H1 (cell line): ENCODE data around the gene TMEM260. TPM values are rescaled to one million over a fixed set of nuclear protein-coding genes. Genes with fewer than 3 reads are reported as not detected.

Source experiments
- CTCF ChIA-PET: fragments of 300-600 bp; sonication (Branson Sonifier 250); formaldehyde crosslinking; loops from one replicate; lab custom pipeline; 2021; ENCODE audit not compliant: partially characterized antibody; lab: Charles Lee
- POLR2A ChIA-PET: fragments of 300-600 bp; sonication (Branson Sonifier 250); formaldehyde crosslinking; loops from one replicate; lab custom pipeline; 2021; ENCODE audit warnings: inconsistent platforms; ENCODE audit not compliant: partially characterized antibody; lab: Charles Lee
- DNase-seq, 2 experiments: peaks; one replicate each; pipeline versions ENCODE4 v3.0.0 to v3.0.0-alpha.2; 2010 to 2022; ENCODE audit warnings: low spot score in 2 of 2, low read depth in 1 of 2, mixed read lengths in 1 of 2
- FAIRE-seq: peaks from 2 replicates; lab custom pipeline; 2011; peaks lifted over from hg19 to GRCh38; lab: Jason Lieb, UNC
- H2AFZ ChIP-seq: 2 replicates; pipeline ENCODE4 v1.8.1; 2012; ENCODE audit warnings: low read length, inconsistent platforms
- H2AK5ac ChIP-seq: 2 replicates; pipeline ENCODE4 v1.6.1; 2013; ENCODE audit warnings: low read depth, low read length
- H2BK120ac ChIP-seq: replicated peaks from 2 replicates; pipeline ENCODE3; 2013; ENCODE audit warnings: low read depth, low read length, inconsistent platforms
- H2BK12ac ChIP-seq: 2 replicates; pipeline ENCODE4 v1.6.1; 2013; ENCODE audit warnings: low read depth, low read length
- H2BK15ac ChIP-seq: 2 replicates; pipeline ENCODE4 v1.6.1; 2013; ENCODE audit warnings: low read length
- H2BK20ac ChIP-seq: 2 replicates; pipeline ENCODE4 v1.6.1; 2013; ENCODE audit warnings: low read length
- H2BK5ac ChIP-seq: 2 replicates; pipeline ENCODE4 v1.6.1; 2013; ENCODE audit warnings: low read depth, low read length
- H3K14ac ChIP-seq: 2 replicates; pipeline ENCODE4 v1.6.1; 2013; ENCODE audit warnings: inconsistent platforms; ENCODE audit not compliant: insufficient read length
- H3K18ac ChIP-seq: 2 replicates; pipeline ENCODE4 v1.6.1; 2013; ENCODE audit warnings: low read length; ENCODE audit errors: extremely low read depth
- H3K23ac ChIP-seq: 2 replicates; pipeline ENCODE4 v1.6.1; 2013; ENCODE audit warnings: inconsistent platforms; ENCODE audit not compliant: insufficient read length
- H3K23me2 ChIP-seq: 2 replicates; pipeline ENCODE4 v1.6.1; 2013; ENCODE audit warnings: low read depth, low read length
- H3K27ac ChIP-seq: 2 replicates; pipeline ENCODE4 v1.6.1; 2011; ENCODE audit warnings: low read depth, low read length, inconsistent platforms
- H3K27me3 ChIP-seq, 4 experiments: replicated peaks in 1 of 4; 1 replicate in 1 of 4; 2 replicates in 3 of 4; pipeline versions ENCODE4 v1.6.1 to v1.8.1; 2011 to 2013; ENCODE audit warnings: low read length in 3 of 4, mild to moderate bottlenecking in 3 of 4, inconsistent platforms in 2 of 4, mixed read lengths in 2 of 4, moderate library complexity in 1 of 4; ENCODE audit not compliant: control insufficient read depth in 3 of 4, insufficient read depth in 3 of 4; ENCODE audit errors: extremely low read depth in 1 of 4
- H3K36me3 ChIP-seq, 4 experiments: 2 replicates each; pipeline versions ENCODE4 v1.6.1 to v1.8.1; 2011 to 2013; ENCODE audit warnings: mild to moderate bottlenecking in 4 of 4, low read length in 3 of 4, moderate library complexity in 2 of 4, control low read depth in 1 of 4, inconsistent platforms in 1 of 4; ENCODE audit not compliant: insufficient read depth in 4 of 4, control insufficient read depth in 2 of 4
- H3K4ac ChIP-seq: replicated peaks from 2 replicates; pipeline ENCODE3; 2013; ENCODE audit warnings: low read length, low read depth, mixed read lengths, inconsistent platforms; ENCODE audit not compliant: insufficient read length
- H3K4me1 ChIP-seq, 4 experiments: replicated peaks in 1 of 4; 1 replicate in 1 of 4; 2 replicates in 3 of 4; pipeline versions ENCODE4 v1.6.1 to v1.8.1; 2011 to 2013; ENCODE audit warnings: low read length in 3 of 4, inconsistent platforms in 2 of 4, mixed read lengths in 1 of 4; ENCODE audit not compliant: insufficient read depth in 4 of 4, control insufficient read depth in 3 of 4
- H3K4me2 ChIP-seq, 2 experiments: 2 replicates each; pipeline versions ENCODE4 v1.6.1 to v1.8.1; 2011 to 2013; ENCODE audit warnings: low read depth in 2 of 2, low read length in 2 of 2, control low read depth in 1 of 2, inconsistent platforms in 1 of 2, mild to moderate bottlenecking in 1 of 2; ENCODE audit not compliant: insufficient read depth in 1 of 2
- H3K4me3 ChIP-seq, 4 experiments: fragments of 200-600, 300-600 bp in 1 of 4; sonication (generic), shearing (Covaris generic), sonication (Bioruptor Twin) in 1 of 4; 2 replicates each; pipeline versions ENCODE4 v1.5.1 to v1.8.1; 2011 to 2016; ENCODE audit warnings: low read length in 4 of 4, low read depth in 3 of 4, control low read depth in 2 of 4, inconsistent platforms in 2 of 4, mild to moderate bottlenecking in 2 of 4, mixed read lengths in 1 of 4, moderate library complexity in 1 of 4; ENCODE audit not compliant: insufficient read depth in 2 of 4; ENCODE audit errors: extremely low read depth in 1 of 4
- H3K56ac ChIP-seq: replicated peaks from 2 replicates; pipeline ENCODE3; 2013; ENCODE audit warnings: low read depth, mild to moderate bottlenecking, mixed read lengths, low read length, inconsistent platforms; ENCODE audit not compliant: insufficient read length
- H3K79me1 ChIP-seq: 2 replicates; pipeline ENCODE4 v1.6.1; 2013; ENCODE audit warnings: low read depth, low read length, control low read depth
- H3K79me2 ChIP-seq, 2 experiments: 2 replicates each; pipeline versions ENCODE4 v1.6.1 to v1.8.1; 2012 to 2013; ENCODE audit warnings: low read length in 2 of 2, mild to moderate bottlenecking in 2 of 2, inconsistent platforms in 1 of 2; ENCODE audit not compliant: insufficient read depth in 2 of 2, control insufficient read depth in 1 of 2
- H3K9ac ChIP-seq, 4 experiments: replicated peaks in 1 of 4; 1 replicate in 1 of 4; 2 replicates in 3 of 4; pipeline versions ENCODE4 v1.6.1 to v1.8.1; 2011 to 2013; ENCODE audit warnings: low read depth in 3 of 4, low read length in 3 of 4, control low read depth in 2 of 4, mild to moderate bottlenecking in 2 of 4, moderate library complexity in 2 of 4, inconsistent platforms in 1 of 4; ENCODE audit errors: extremely low read depth in 1 of 4
- H3K9me3 ChIP-seq, 2 experiments: 2 replicates each; pipeline versions ENCODE4 v1.6.1 to v1.8.1; 2012 to 2013; ENCODE audit warnings: mild to moderate bottlenecking in 2 of 2, moderate library complexity in 2 of 2, control low read depth in 1 of 2, inconsistent platforms in 1 of 2, low read depth in 1 of 2, low read length in 1 of 2, mixed read lengths in 1 of 2; ENCODE audit not compliant: insufficient read depth in 2 of 2
- H4K20me1 ChIP-seq, 2 experiments: replicated peaks in 1 of 2; 2 replicates each; pipeline versions ENCODE3 to v1.8.1; 2011 to 2013; ENCODE audit warnings: inconsistent platforms in 2 of 2, low read length in 2 of 2, mild to moderate bottlenecking in 1 of 2; ENCODE audit not compliant: insufficient read depth in 2 of 2, control insufficient read depth in 1 of 2
- H4K5ac ChIP-seq: 2 replicates; pipeline ENCODE4 v1.6.1; 2013; ENCODE audit warnings: low read length, low read depth, mixed read lengths, inconsistent platforms; ENCODE audit not compliant: insufficient read length
- H4K8ac ChIP-seq: 2 replicates; pipeline ENCODE4 v1.8.0; 2013; ENCODE audit warnings: mild to moderate bottlenecking, moderate library complexity, low read length, inconsistent platforms; ENCODE audit not compliant: insufficient read depth; ENCODE audit errors: extremely low read depth
- H4K91ac ChIP-seq: replicated peaks from 2 replicates; pipeline ENCODE3; 2013; ENCODE audit warnings: low read length, mixed read lengths, inconsistent platforms; ENCODE audit not compliant: insufficient read length
- WGBS, 2 experiments: shearing (Covaris generic) in 1 of 2; methylation state at CpG; one replicate each; pipeline versions ENCODE4 v1.1.6 to v1.1.7; 2013 to 2015; ENCODE audit warnings: low lambda C conversion rate in 2 of 2, mixed read lengths in 2 of 2, inconsistent platforms in 1 of 2, low coverage in 1 of 2, missing lambda C conversion rate in 1 of 2; ENCODE audit not compliant: insufficient replicate concordance in 2 of 2, insufficient coverage in 1 of 2, insufficient read length in 1 of 2; ENCODE audit errors: extremely low coverage in 1 of 2, missing lambda C conversion rate in 1 of 2; 5-methylcytosine and 5-hydroxymethylcytosine counted together
- polyA plus RNA-seq, 7 experiments: library from polyadenylated mRNA; depleted of rRNA in 3 of 7; stranded (reverse) in 5 of 7; unstranded in 2 of 7; fragments of >200 nt in 5 of 7; fragments of 200-250 nt in 2 of 7; gene quantifications; 1 replicate in 5 of 7; 2 replicates in 1 of 7; 4 replicates in 1 of 7; pipeline versions ENCODE4 v1.2.1 to v1.2.3, GENCODE V29; 2011 to 2013; ENCODE audit warnings: missing spikeins in 2 of 7, mixed read lengths in 2 of 7
- total RNA-seq: library from RNA; stranded (reverse); fragmentation: NEBNext Ultra II Directional; extraction: Animal tissue kit (Norgen Biotek cat#: 25700); gene quantifications from 2 replicates; pipeline ENCODE4 v1.2.1, GENCODE V29; 2021

Gene TMEM260
- total and polyA plus RNA-seq, 2 of the 8 experiments (the other 6 are each of a cell fraction or from before 2014, with no cell fraction given), result 14.4 to 15.2 TPM

DNA sequence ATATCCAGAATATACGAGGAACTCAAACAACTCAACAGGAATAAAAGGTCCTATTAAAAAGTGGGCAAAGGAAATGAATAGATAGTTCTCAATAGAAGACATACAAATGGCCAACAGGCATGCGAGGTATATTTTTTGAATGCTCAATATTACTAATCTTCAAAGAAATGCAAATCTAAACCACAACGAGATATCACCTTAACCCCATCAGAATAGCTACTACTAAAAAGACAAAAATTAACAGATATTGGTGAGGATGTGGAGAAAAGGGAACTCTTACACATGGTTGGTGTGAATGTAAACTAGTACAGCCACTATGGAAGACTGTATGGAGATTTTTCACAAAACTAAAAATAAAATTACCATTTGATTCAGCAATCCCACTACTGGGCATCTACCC, 99.2 kb downstream of the TMEM260 start:
- Histone ChIP-seq H3K9ac (no peak overlapping the region), H2AK5ac (no peak overlapping the region), H4K91ac (no peak overlapping the region), H3K4ac (no peak overlapping the region), H3K36me3 (no peaks in the 10 kb centered on the region), H4K8ac (no peak overlapping the region), H2BK120ac (no peak overlapping the region), H2BK12ac (no peak overlapping the region), H3K23ac (no peak overlapping the region), H3K79me2 (no peaks in the 10 kb centered on the region), H3K14ac (no peak overlapping the region), H3K56ac (no peak overlapping the region), H2BK20ac (no peak overlapping the region), H2BK5ac (no peak overlapping the region), H3K4me2 (no peak overlapping the region), H2AFZ (no peak overlapping the region), H3K79me1 (no peaks in the 10 kb centered on the region; the same call in 1 of the 2 replicates), H2BK15ac (no peak overlapping the region), H3K18ac (no peak overlapping the region), H3K4me1 (no peaks in the 10 kb centered on the region), H3K4me3 (no peak overlapping the region), H3K27me3 (no peaks in the 10 kb centered on the region), H4K5ac (no peak overlapping the region), H4K20me1 (no peaks in the 10 kb centered on the region), H3K27ac (no peak overlapping the region), H3K23me2 (no peaks in the 10 kb centered on the region), H3K9me3 (no peaks in the 10 kb centered on the region)
- FAIRE-seq, result no peak
- POLR2A ChIA-PET, result no interaction called here
- 82% methylated on average over 3 of the region's 3 CpGs; no CpG with 5 or more reads in 1 of the 2 experiments for WGBS, 2 experiments
- DNase-seq, result no peak
- CTCF ChIA-PET, result interaction anchor here (1.1 kb wide), 2 partner anchors 127 to 504 kb away, joined by 3 read pairs; no protein-coding TSS in a partner anchor
